ENCODE data around the gene KRTAP5-10.
"Not testable (repeated sequence)": the region's sequence is repeated elsewhere in the genome, so short reads cannot be mapped to it uniquely, and the experiment has no call there.

Gene KRTAP5-10

DNA sequence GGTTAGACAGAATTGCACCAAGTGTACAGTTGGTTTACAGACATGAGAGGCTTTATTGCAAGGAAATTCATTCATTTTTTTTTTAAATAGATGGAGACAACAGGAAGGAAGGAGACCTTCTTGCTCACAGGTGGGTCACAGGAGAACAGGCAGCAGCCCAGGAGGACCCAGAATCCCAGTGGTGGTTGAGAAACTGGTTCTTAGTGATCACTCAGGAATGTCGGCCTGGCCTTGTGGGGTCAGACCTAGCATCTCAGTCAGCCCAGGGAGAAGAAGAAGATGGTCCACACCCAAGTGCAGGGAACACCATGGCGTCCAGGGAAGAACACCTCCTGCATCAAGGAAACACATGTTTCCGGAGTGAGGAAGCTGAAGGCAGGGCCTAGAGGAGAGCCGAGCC is 16.5 kb downstream of the KRTAP5-10 start:
- Histone ChIP-seq H3K27ac (ENCODE audit: low read depth, low read length) (no peak overlapping the region), H3K14ac (ENCODE audit: low read length) (no peak overlapping the region), H4K91ac (ENCODE audit: low read depth, low read length) (no peak overlapping the region), H3K9me3 (ENCODE audit: insufficient read depth, low read depth, low read length) (peaks cover 3% of the 10 kb centered on the region), H4K8ac (ENCODE audit: low read depth, low read length) (no peak overlapping the region), H3K9ac (ENCODE audit: low read length) (no peak overlapping the region), H3K36me3 (ENCODE audit: control insufficient read depth in 1 of 2, insufficient read depth in 2 of 2, low read length in 2 of 2) (no peaks in the 10 kb centered on the region), H3K79me2 (ENCODE audit: control insufficient read depth, insufficient read depth, low read length, poor library complexity) (no peaks in the 10 kb centered on the region), H2AK5ac (ENCODE audit: low read length) (no peak overlapping the region), H4K12ac (ENCODE audit: low read depth, low read length) (no peak overlapping the region), H3K27me3 (ENCODE audit: insufficient read depth, low read length) (no peaks in the 10 kb centered on the region), H2BK5ac (ENCODE audit: low read depth, low read length, poor library complexity) (no peak overlapping the region), H3K79me1 (ENCODE audit: low read length) (no peaks in the 10 kb centered on the region), H3K18ac (ENCODE audit: low read length) (no peak overlapping the region), H3K4me3 (ENCODE audit: low read depth, low read length) (no peak overlapping the region), H3K4me1 (ENCODE audit: control insufficient read depth in 1 of 2, insufficient read depth in 2 of 2, low read length in 2 of 2) (peaks cover 0 to 2% of the 10 kb centered on the region in 2 experiments), H2AFZ (ENCODE audit: insufficient read depth, low read length, poor library complexity) (no peak overlapping the region), H2BK120ac (ENCODE audit: insufficient read depth, low read length, poor library complexity) (no peak overlapping the region), H3K4ac (ENCODE audit: low read depth, low read length) (no peak overlapping the region), H2BK12ac (ENCODE audit: low read length) (no peak overlapping the region), H3K4me2 (ENCODE audit: low read length) (no peak overlapping the region), H3K23ac (ENCODE audit: low read length) (no peak overlapping the region)
- WGBS (ENCODE audit: extremely low coverage, insufficient coverage, insufficient read length), result no CpG with 5 or more reads among the region's 4 CpGs
- DNase-seq, result no peak

DNA sequence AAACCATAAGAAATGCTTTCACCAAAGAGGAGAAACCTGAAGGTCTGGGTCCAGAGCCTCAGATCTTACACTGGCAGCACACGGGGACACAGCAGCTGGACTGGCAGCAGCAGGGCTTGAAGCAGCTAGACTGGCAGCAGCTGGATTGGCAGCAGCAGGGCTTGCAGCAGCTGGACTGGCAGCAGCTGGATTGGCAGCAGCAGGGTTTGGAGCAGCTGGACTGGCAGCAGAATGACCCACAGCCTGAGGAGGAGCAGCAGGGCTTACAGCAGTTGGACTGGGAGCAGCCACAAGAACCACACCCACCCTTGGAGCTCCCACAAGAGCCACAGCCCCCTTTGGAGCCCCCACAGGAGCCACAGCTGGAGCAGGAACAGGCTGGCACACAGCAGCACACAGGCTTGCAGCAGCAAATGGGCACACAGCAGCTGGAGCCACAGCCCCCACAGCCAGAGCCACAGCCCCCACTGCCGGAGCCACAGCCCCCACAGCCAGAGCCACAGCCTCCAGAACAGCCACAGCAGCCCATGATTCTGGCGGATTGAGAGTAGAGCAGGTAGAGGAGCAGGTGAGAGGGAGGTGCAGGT is 17.0 kb downstream of the KRTAP5-10 start, which contains the start of gene KRTAP5-11:
KRTAP5-11 (minus strand) TSS at position 567 of the 587 bp plus-strand sequence; CDS start at position 529, 38 bp downstream.
- Histone ChIP-seq H2AFZ (ENCODE audit: insufficient read depth, low read length, poor library complexity) (no peak within 1 kb of the TSS), H3K27me3 (ENCODE audit: insufficient read depth, low read length) (no peaks in the 10 kb centered on the region), H3K79me2 (ENCODE audit: control insufficient read depth, insufficient read depth, low read length, poor library complexity) (no peaks in the 10 kb centered on the region), H3K23ac (ENCODE audit: low read length) (no peak within 1 kb of the TSS), H2BK120ac (ENCODE audit: insufficient read depth, low read length, poor library complexity) (no peak within 1 kb of the TSS), H3K9me3 (ENCODE audit: insufficient read depth, low read depth, low read length) (peaks cover 3% of the 10 kb centered on the region), H3K4me1 (ENCODE audit: control insufficient read depth in 1 of 2, insufficient read depth in 2 of 2, low read length in 2 of 2) (peaks cover 0 to 2% of the 10 kb centered on the region in 2 experiments), H2BK5ac (ENCODE audit: low read depth, low read length, poor library complexity) (no peak within 1 kb of the TSS), H3K36me3 (ENCODE audit: control insufficient read depth in 1 of 2, insufficient read depth in 2 of 2, low read length in 2 of 2) (no peaks in the 10 kb centered on the region), H4K12ac (ENCODE audit: low read depth, low read length) (no peak within 1 kb of the TSS), H3K27ac (ENCODE audit: low read depth, low read length) (no peak within 1 kb of the TSS), H2AK5ac (ENCODE audit: low read length) (no peak within 1 kb of the TSS), H3K4me2 (ENCODE audit: low read length) (no peak within 1 kb of the TSS), H4K91ac (ENCODE audit: low read depth, low read length) (no peak within 1 kb of the TSS), H2BK12ac (ENCODE audit: low read length) (no peak within 1 kb of the TSS), H3K9ac (ENCODE audit: low read length) (no peak within 1 kb of the TSS), H3K4ac (ENCODE audit: low read depth, low read length) (no peak within 1 kb of the TSS), H3K14ac (ENCODE audit: low read length) (no peak within 1 kb of the TSS), H3K79me1 (ENCODE audit: low read length) (no peaks in the 10 kb centered on the region), H3K18ac (ENCODE audit: low read length) (no peak within 1 kb of the TSS), H4K8ac (ENCODE audit: low read depth, low read length) (no peak within 1 kb of the TSS), H3K4me3 (ENCODE audit: low read depth, low read length) (no peak within 1 kb of the TSS)
- WGBS (ENCODE audit: extremely low coverage, insufficient coverage, insufficient read length), result no CpG with 5 or more reads among the region's 3 CpGs
- DNase-seq, result no peak

DNA sequence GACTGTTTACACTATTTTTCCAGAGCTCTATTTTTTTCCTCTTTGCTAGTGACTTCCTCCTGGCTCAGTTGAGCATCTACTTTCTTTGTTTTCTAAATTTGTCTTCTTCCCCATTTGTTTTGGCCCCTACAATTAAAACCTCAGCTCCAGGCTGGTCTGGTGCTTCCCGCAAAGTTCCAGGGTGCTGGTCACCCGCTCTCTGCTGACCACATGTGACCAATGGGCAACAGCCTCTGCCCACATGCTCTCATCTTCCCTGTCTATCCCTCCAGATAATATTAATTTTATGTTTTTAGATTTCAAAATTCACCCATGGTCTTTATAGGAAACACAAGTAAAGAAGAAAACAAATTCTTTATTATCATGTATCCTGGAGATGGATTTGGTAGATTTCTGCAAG is 17.6 kb downstream of the KRTAP5-10 start:
- H3K27ac ChIP-seq (ENCODE audit: low read depth, low read length); H3K79me2 ChIP-seq (ENCODE audit: control insufficient read depth, insufficient read depth, low read length, poor library complexity); H3K18ac ChIP-seq (ENCODE audit: low read length); H3K27me3 ChIP-seq (ENCODE audit: insufficient read depth, low read length); H3K4me1 ChIP-seq (ENCODE audit: control insufficient read depth in 1 of 2, insufficient read depth in 2 of 2, low read length in 2 of 2); H3K4me2 ChIP-seq (ENCODE audit: low read length); H3K23ac ChIP-seq (ENCODE audit: low read length); H3K4ac ChIP-seq (ENCODE audit: low read depth, low read length); H3K14ac ChIP-seq (ENCODE audit: low read length); H2BK5ac ChIP-seq (ENCODE audit: low read depth, low read length, poor library complexity); H4K91ac ChIP-seq (ENCODE audit: low read depth, low read length); H3K4me3 ChIP-seq (ENCODE audit: low read depth, low read length); H4K12ac ChIP-seq (ENCODE audit: low read depth, low read length); DNase-seq; H3K9ac ChIP-seq (ENCODE audit: low read length); H3K79me1 ChIP-seq (ENCODE audit: low read length); H3K36me3 ChIP-seq (ENCODE audit: control insufficient read depth in 1 of 2, insufficient read depth in 2 of 2, low read length in 2 of 2); H2AFZ ChIP-seq (ENCODE audit: insufficient read depth, low read length, poor library complexity); H3K9me3 ChIP-seq (ENCODE audit: insufficient read depth, low read depth, low read length); H2AK5ac ChIP-seq (ENCODE audit: low read length); H2BK12ac ChIP-seq (ENCODE audit: low read length); H2BK120ac ChIP-seq (ENCODE audit: insufficient read depth, low read length, poor library complexity); H4K8ac ChIP-seq (ENCODE audit: low read depth, low read length): not testable (repeated sequence)
- WGBS (ENCODE audit: extremely low coverage, insufficient coverage, insufficient read length), result no CpG with 5 or more reads among the region's 2 CpGs

DNA sequence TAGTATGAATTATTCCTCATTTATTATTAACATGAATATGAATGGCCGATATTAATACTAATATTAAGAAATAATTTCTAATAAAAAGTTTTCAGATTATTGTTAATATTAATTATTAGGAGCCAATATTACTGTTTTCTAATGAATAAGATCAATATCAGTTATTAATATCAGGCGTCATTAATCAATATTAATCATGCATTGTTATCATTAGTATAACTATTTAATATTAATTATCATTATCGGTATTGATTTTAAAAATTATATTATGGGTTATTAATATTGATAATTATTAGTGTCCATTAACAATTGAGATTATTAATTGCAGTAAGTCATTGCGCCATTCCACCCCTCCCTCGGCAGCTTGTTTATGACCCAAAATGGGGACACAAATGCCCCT is 20.3 kb downstream of the KRTAP5-10 start:
- not testable (repeated sequence) for H3K23ac ChIP-seq (ENCODE audit: low read length); H2BK12ac ChIP-seq (ENCODE audit: low read length); H3K18ac ChIP-seq (ENCODE audit: low read length); H2BK5ac ChIP-seq (ENCODE audit: low read depth, low read length, poor library complexity); H2AFZ ChIP-seq (ENCODE audit: insufficient read depth, low read length, poor library complexity); H3K9me3 ChIP-seq (ENCODE audit: insufficient read depth, low read depth, low read length); H3K4me2 ChIP-seq (ENCODE audit: low read length); H3K27ac ChIP-seq (ENCODE audit: low read depth, low read length); H3K27me3 ChIP-seq (ENCODE audit: insufficient read depth, low read length); H2BK120ac ChIP-seq (ENCODE audit: insufficient read depth, low read length, poor library complexity); DNase-seq; H4K12ac ChIP-seq (ENCODE audit: low read depth, low read length); H4K8ac ChIP-seq (ENCODE audit: low read depth, low read length); H3K9ac ChIP-seq (ENCODE audit: low read length); H4K91ac ChIP-seq (ENCODE audit: low read depth, low read length); H3K14ac ChIP-seq (ENCODE audit: low read length); H3K4ac ChIP-seq (ENCODE audit: low read depth, low read length); H3K79me2 ChIP-seq (ENCODE audit: control insufficient read depth, insufficient read depth, low read length, poor library complexity); H2AK5ac ChIP-seq (ENCODE audit: low read length); H3K36me3 ChIP-seq (ENCODE audit: control insufficient read depth in 1 of 2, insufficient read depth in 2 of 2, low read length in 2 of 2); H3K79me1 ChIP-seq (ENCODE audit: low read length); H3K4me3 ChIP-seq (ENCODE audit: low read depth, low read length)
- WGBS (ENCODE audit: extremely low coverage, insufficient coverage, insufficient read length), result no CpG with 5 or more reads among the region's 5 CpGs
- H3K4me1 ChIP-seq (ENCODE audit: control insufficient read depth in 1 of 2, insufficient read depth in 2 of 2, low read length in 2 of 2), result peaks cover 3 to 12% of the 10 kb centered on the region in 2 experiments

Data from trophoblast cell (in vitro differentiated cells and primary cell).